H1 (cell line): Measurements from ENCODE around the gene FARS2. TPM values are rescaled to one million over a fixed set of nuclear protein-coding genes. Genes with fewer than 3 reads are reported as not detected.

Source experiments
- GTF2F1 ChIP-seq: IDR thresholded peaks from 2 replicates; pipeline ENCODE4 v1.6.1; 2012; ENCODE audit warnings: low read depth, low read length, improper control_type of control experiment, borderline replicate concordance
- KDM5A ChIP-seq: fragments of 200-600 bp; IDR thresholded peaks from 2 replicates; pipeline ENCODE4 v1.7.1; 2012; ENCODE audit warnings: mild to moderate bottlenecking, low read length, inconsistent platforms, mixed read lengths
- RAD21 ChIP-seq, 2 experiments: IDR thresholded peaks in 1 of 2; conservative IDR thresholded peaks in 1 of 2; 2 replicates each; pipeline ENCODE4 v1.6.1; 2011; ENCODE audit warnings: low read depth in 2 of 2, low read length in 2 of 2, improper control_type of control experiment in 1 of 2, inconsistent platforms in 1 of 2, mild to moderate bottlenecking in 1 of 2, moderate library complexity in 1 of 2
- SAP30 ChIP-seq: fragments of 300-600 bp; sonication (generic); IDR thresholded peaks from 2 replicates; pipeline ENCODE4 v1.7.1; 2012; ENCODE audit warnings: low read length, moderate library complexity, mild to moderate bottlenecking, inconsistent platforms; ENCODE audit not compliant: insufficient read depth, insufficient replicate concordance
- TAF7 ChIP-seq: optimal IDR thresholded peaks from 2 replicates; pipeline ENCODE3; 2011; ENCODE audit warnings: low read depth, mild to moderate bottlenecking, inconsistent platforms, low read length, moderate library complexity, borderline replicate concordance
- YY1 ChIP-seq: IDR thresholded peaks from 2 replicates; pipeline ENCODE4 v1.6.1; 2011; ENCODE audit warnings: low read depth, mild to moderate bottlenecking, low read length
- polyA plus RNA-seq, 7 experiments: library from polyadenylated mRNA; depleted of rRNA in 3 of 7; stranded (reverse) in 5 of 7; unstranded in 2 of 7; fragments of >200 nt in 5 of 7; fragments of 200-250 nt in 2 of 7; gene quantifications; 1 replicate in 5 of 7; 2 replicates in 1 of 7; 4 replicates in 1 of 7; pipeline versions ENCODE4 v1.2.1 to v1.2.3, GENCODE V29; 2011 to 2013; ENCODE audit warnings: missing spikeins in 2 of 7, mixed read lengths in 2 of 7
- total RNA-seq: library from RNA; stranded (reverse); fragmentation: NEBNext Ultra II Directional; extraction: Animal tissue kit (Norgen Biotek cat#: 25700); gene quantifications from 2 replicates; pipeline ENCODE4 v1.2.1, GENCODE V29; 2021
- TF ChIP-seq, protein P1 (sequence below): IDR thresholded peaks from 2 replicates; pipeline ENCODE4 v1.6.1; 2011; ENCODE audit warnings: low read depth, mild to moderate bottlenecking, low read length; ENCODE audit not compliant: insufficient read depth
- TF ChIP-seq, protein P2 (sequence below): IDR thresholded peaks from 2 replicates; pipeline ENCODE4 v1.6.1; 2011; ENCODE audit warnings: low read length, improper control_type of control experiment

Gene FARS2
- total and polyA plus RNA-seq, 2 of the 8 experiments (the other 6 are each of a cell fraction or from before 2014, with no cell fraction given): 11.7 to 14.4 TPM

DNA sequence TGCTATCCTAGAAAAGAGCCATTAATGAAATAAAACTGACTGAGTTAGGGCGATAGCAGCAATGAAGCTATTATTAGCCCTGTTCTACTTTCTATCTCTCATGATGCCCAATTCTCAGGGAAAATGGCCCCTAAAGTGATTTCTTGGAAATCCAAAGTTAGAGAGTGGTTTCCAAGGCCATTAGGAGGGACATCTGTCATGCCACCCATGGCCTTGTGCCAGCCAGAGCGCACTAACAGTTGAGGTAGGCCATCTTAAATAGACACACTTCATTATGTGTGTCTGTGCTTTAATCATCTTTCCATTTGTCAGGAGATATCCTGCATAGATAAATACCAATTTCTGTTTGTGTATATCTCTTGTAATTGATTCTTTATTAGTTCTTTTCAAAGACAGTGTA, 483.8 kb downstream of the FARS2 start (continued):
- TF ChIP-seq KDM5A (no peak), TAF7 (no peak), RAD21 (IDR thresholded peaks at IDR 0.05 in 1 of 2, conservative IDR thresholded peaks at IDR 0.05 in 1 of 2; ENCODE audit: low read depth in 2 of 2, low read length in 2 of 2) (no peak), YY1 (no peak), SAP30 (no peak), GTF2F1 (no peak)
- TF ChIP-seq, protein P1, sequence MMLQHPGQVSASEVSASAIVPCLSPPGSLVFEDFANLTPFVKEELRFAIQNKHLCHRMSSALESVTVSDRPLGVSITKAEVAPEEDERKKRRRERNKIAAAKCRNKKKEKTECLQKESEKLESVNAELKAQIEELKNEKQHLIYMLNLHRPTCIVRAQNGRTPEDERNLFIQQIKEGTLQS: no peak
- TF ChIP-seq, protein P2, sequence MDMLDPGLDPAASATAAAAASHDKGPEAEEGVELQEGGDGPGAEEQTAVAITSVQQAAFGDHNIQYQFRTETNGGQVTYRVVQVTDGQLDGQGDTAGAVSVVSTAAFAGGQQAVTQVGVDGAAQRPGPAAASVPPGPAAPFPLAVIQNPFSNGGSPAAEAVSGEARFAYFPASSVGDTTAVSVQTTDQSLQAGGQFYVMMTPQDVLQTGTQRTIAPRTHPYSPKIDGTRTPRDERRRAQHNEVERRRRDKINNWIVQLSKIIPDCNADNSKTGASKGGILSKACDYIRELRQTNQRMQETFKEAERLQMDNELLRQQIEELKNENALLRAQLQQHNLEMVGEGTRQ: no peak
- TF ChIP-seq, all 59 proteins: peak for 0
